Measurements from ENCODE around the gene GIMAP4.
"Not testable (repeated sequence)": the region's sequence is repeated elsewhere in the genome, so short reads cannot be mapped to it uniquely, and the experiment has no call there.

Gene GIMAP4

GRCh38 chr7:150566572-150566971 is 618 bp upstream of the GIMAP4 start:
- Mint-ChIP-seq H3K4me3 (no peak overlapping the region), H3K9me3 (peaks cover 0 to 2% of the 10 kb centered on the region in 2 donors), H3K27ac (no peak overlapping the region), H3K27me3 (peaks cover 0 to 4% of the 10 kb centered on the region in 2 donors), H3K36me3 (no peaks in the 10 kb centered on the region), H3K4me1 (peaks cover 0 to 4% of the 10 kb centered on the region in 2 donors)
- DNase-seq (no peak), ATAC-seq (replicated peaks) (no peak)

- H3K36me3 Mint-ChIP-seq = no peaks in the 10 kb centered on the region
- H3K27ac Mint-ChIP-seq = no peak overlapping the region
- peaks cover 0 to 4% of the 10 kb centered on the region in 2 donors for H3K4me1 Mint-ChIP-seq
- no peak overlapping the region for H3K4me3 Mint-ChIP-seq
- H3K9me3 Mint-ChIP-seq = no peaks in the 10 kb centered on the region
- peaks cover 0 to 4% of the 10 kb centered on the region in 2 donors for H3K27me3 Mint-ChIP-seq
- DNase-seq (no peak), ATAC-seq (replicated peaks) (no peak)
Observed at GRCh38 chr7:150567871-150568301, 696 bp downstream of the GIMAP4 start.

GRCh38 chr7:150568714-150569113 is 1.5 kb downstream of the GIMAP4 start:
- H3K27me3 Mint-ChIP-seq = no peaks in the 10 kb centered on the region
- no peaks in the 10 kb centered on the region for H3K9me3 Mint-ChIP-seq
- no peak overlapping the region for H3K4me3 Mint-ChIP-seq
- no peaks in the 10 kb centered on the region for H3K36me3 Mint-ChIP-seq
- ATAC-seq (replicated peaks) (no peak), DNase-seq (no peak)
- H3K4me1 Mint-ChIP-seq = peaks cover 0 to 4% of the 10 kb centered on the region in 2 donors
- no peak overlapping the region for H3K27ac Mint-ChIP-seq

DNA sequence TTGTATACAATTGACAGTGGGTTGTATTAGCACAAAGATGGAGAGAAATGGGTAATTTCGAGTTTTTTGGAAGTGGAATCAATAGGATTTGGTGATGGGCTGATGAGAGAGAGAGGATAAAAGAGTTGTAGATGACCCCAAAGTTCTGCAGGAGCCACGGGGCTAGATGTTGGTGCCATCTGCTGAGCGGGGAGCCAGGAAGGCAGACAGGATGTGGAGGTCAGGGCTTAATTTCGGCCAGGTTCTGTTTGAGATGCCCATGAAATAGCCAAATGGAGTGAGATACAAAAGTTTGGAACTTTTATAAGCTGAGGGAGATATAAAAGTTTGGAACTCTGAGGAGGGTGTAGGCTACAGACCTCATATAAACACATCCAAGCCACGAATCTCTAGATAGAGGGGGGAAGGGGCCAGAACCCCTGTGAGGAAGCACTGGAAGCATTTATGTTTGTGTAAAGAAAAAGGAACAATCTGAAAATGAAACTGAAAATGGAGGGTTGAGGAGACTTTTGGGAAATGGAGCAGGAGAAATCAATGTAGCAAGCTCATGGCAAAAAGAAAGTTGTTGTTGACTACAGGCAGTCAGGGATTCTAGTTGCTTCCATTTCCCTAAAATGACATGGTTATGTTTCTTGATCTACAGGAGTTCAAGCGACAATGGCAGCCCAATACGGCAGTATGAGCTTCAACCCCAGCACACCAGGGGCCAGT is 2.2 kb downstream of the GIMAP4 start:
- no peak for DNase-seq
- no peaks in the 10 kb centered on the region for H3K27me3 Mint-ChIP-seq
- no peak overlapping the region for H3K27ac Mint-ChIP-seq
- no peak overlapping the region for H3K4me3 Mint-ChIP-seq
- no peak for ATAC-seq (replicated peaks)
- peaks cover 0 to 4% of the 10 kb centered on the region in 2 donors for H3K4me1 Mint-ChIP-seq
- H3K9me3 Mint-ChIP-seq = no peaks in the 10 kb centered on the region
- no peaks in the 10 kb centered on the region for H3K36me3 Mint-ChIP-seq

DNA sequence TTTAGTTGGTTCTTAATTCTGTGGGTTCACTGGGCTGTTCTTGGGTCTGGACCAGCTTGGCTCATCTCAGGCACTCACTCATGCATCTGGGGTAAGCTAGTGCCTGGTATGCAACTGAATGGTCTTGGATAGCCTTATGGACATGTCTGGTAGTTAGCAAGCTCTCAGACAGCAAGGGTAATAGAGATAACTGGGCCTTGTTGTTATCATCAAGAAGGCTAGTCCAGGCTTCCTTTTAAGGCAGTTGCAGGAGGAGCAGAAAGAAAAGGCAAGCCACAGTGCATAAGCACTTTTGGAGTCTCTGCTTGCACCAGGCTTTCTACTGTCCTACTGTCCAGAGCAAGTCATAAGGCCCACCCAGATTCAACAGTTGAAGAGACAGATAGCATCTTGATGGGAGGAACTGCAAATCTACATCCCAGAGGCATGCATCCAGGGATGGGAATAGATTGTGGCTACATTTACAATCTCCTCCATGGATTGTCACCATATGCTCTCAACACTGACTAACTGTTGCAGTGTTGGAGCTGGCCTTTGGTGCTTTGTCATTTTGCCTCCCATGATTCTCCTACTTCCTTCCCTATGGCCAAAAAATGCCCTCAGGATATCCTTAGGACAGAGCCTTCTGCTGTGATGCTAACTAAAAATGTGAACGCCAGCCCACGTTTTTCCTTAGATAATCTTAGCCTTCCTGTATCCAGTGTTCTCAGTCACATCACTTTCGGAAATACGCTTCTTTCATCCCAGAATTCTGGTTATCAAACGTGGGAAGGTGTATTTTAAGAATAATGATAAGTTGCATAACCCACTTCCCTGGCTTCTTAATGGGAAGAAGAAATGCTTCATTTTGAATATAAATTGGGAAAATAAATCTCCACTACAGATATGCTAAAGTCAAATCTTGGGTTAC is 3.6 kb downstream of the GIMAP4 start:
- H3K36me3 Mint-ChIP-seq = no peaks in the 10 kb centered on the region
- peaks cover 0 to 4% of the 10 kb centered on the region in 2 donors for H3K4me1 Mint-ChIP-seq
- ATAC-seq (replicated peaks) (no peak), DNase-seq (no peak)
- H3K27me3 Mint-ChIP-seq = no peaks in the 10 kb centered on the region
- H3K27ac Mint-ChIP-seq = no peak overlapping the region
- H3K4me3 Mint-ChIP-seq = no peak overlapping the region
- no peaks in the 10 kb centered on the region for H3K9me3 Mint-ChIP-seq

DNA sequence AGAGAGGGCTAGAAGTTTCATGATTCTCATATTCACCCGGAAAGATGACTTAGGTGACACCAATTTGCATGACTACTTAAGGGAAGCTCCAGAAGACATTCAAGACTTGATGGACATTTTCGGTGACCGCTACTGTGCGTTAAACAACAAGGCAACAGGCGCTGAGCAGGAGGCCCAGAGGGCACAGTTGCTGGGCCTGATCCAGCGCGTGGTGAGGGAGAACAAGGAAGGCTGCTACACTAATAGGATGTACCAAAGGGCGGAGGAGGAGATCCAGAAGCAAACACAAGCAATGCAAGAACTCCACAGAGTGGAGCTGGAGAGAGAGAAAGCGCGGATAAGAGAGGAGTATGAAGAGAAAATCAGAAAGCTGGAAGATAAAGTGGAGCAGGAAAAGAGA is 5.3 kb downstream of the GIMAP4 start:
- H3K4me1 Mint-ChIP-seq = peaks cover 0 to 2% of the 10 kb centered on the region in 2 donors
- no peaks in the 10 kb centered on the region for H3K36me3 Mint-ChIP-seq
- H3K27ac Mint-ChIP-seq = no peak overlapping the region
- peaks cover 0 to 6% of the 10 kb centered on the region in 2 donors for H3K9me3 Mint-ChIP-seq
- peaks cover 0 to 5% of the 10 kb centered on the region in 2 donors for H3K27me3 Mint-ChIP-seq
- DNase-seq (no peak), ATAC-seq (replicated peaks) (no peak)
- H3K4me3 Mint-ChIP-seq = no peak overlapping the region

DNA sequence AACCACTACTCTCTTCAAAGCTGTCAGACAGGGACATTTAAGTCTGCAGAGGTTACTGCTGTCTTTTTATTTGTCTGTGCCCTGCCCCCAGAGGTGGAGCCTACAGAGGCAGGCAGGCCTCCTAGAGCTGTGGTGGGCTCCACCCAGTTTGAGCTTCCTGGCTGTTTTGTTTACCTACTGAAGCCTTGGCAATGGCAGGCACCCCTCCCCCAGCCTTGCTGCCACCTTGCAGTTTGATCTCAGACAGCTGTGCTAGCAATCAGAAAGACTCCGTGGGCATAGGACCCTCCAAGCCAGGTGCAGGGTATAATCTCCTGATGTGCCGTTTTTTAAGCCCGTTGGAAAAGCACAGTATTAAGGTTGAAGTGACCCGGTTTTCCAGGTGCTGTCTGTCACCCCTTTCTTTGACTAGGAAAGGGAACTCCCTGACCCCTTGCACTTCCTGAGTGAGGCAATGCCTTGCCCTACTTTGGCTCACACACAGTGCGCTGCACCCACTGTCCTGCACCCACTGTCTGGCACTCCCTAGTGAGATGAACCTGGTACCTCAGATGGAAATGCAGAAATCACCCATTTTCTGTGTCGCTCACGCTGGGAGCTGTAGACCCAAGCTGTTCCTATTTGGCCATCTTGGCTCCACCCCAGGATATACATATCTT is 12.9 kb downstream of the GIMAP4 start:
- H3K27ac Mint-ChIP-seq; H3K4me3 Mint-ChIP-seq; H3K4me1 Mint-ChIP-seq; DNase-seq; ATAC-seq (replicated peaks); H3K9me3 Mint-ChIP-seq; H3K36me3 Mint-ChIP-seq: not testable (repeated sequence)
- peaks cover 7 to 13% of the 10 kb centered on the region in 2 donors for H3K27me3 Mint-ChIP-seq

- Mint-ChIP-seq H3K27me3 (peaks cover 7 to 13% of the 10 kb centered on the region in 2 donors), H3K9me3 (peaks cover 0 to 9% of the 10 kb centered on the region in 2 donors), H3K27ac (no peak overlapping the region), H3K4me3 (no peak overlapping the region), H3K4me1 (peaks cover 0 to under 1% of the 10 kb centered on the region in 2 donors), H3K36me3 (no peaks in the 10 kb centered on the region)
- DNase-seq = no peak
- ATAC-seq (replicated peaks) = no peak
Observed at GRCh38 chr7:150580638-150581394, 13.6 kb downstream of the GIMAP4 start.

GRCh38 chr7:150585199-150585598 is 18.0 kb downstream of the GIMAP4 start:
- no peaks in the 10 kb centered on the region for H3K36me3 Mint-ChIP-seq
- peaks cover 3 to 5% of the 10 kb centered on the region in 2 donors for H3K27me3 Mint-ChIP-seq
- peaks cover 7 to 14% of the 10 kb centered on the region in 2 donors for H3K4me1 Mint-ChIP-seq
- H3K9me3 Mint-ChIP-seq = peaks cover 4 to 5% of the 10 kb centered on the region in 2 donors
- ATAC-seq (replicated peaks) (no peak), DNase-seq (no peak)
- H3K4me3 Mint-ChIP-seq = no peak overlapping the region
- no peak overlapping the region for H3K27ac Mint-ChIP-seq

GRCh38 chr7:150586068-150586784 is 19.0 kb downstream of the GIMAP4 start:
- H3K36me3 Mint-ChIP-seq = no peaks in the 10 kb centered on the region
- DNase-seq (no peak), ATAC-seq (replicated peaks) (peak; percentile 63 to 66)
- no peaks in the 10 kb centered on the region for H3K27me3 Mint-ChIP-seq
- no peak overlapping the region for H3K4me3 Mint-ChIP-seq
- H3K27ac Mint-ChIP-seq = no peak overlapping the region
- peaks cover 7 to 14% of the 10 kb centered on the region in 2 donors for H3K4me1 Mint-ChIP-seq
- H3K9me3 Mint-ChIP-seq = peaks cover 3 to 4% of the 10 kb centered on the region in 2 donors

DNA sequence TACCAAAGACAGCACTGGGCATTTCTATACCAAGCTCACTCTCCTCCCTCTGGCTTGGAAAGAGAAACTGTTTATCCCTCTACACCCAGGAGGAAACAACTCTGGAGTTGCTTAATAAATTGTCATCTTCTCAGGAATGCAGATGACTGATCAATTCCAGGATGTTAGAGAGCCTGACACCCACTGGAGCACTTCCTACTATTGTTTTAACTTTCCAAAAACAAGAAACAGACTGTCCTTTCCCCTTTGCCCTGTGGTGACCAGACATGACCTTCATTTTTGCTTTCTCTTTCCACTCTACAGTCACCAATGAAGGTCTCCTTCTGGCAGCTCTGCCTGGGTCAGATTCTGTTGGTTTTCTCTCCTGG is 19.6 kb downstream of the GIMAP4 start:
- Mint-ChIP-seq H3K9me3 (peaks cover 4 to 7% of the 10 kb centered on the region in 2 donors), H3K4me1 (peaks cover 7 to 14% of the 10 kb centered on the region in 2 donors)
- ATAC-seq (replicated peaks) = peak; percentile 49 to 78

DNA sequence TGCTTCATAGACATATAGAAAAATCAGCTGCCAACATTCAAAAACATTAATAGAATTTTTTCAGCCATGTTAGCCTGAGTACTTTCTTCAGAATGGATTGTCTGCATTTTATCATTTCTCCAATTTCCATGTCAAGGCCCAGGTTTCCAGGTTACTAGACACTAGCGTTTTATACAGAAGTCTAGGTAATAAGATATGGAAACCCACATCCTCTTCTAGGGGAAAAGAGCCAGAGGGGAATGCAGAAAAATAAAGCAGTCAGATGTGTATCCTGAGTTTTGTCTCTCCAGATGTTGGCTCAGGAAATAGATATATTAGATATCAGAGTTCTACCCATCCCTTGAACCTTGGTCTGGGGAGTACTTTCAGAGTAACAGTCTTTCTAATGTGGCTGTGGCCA is 20.4 kb downstream of the GIMAP4 start:
- H3K4me3 Mint-ChIP-seq = no peak overlapping the region
- no peak for ATAC-seq (replicated peaks)
- H3K4me1 Mint-ChIP-seq = peaks cover 7 to 14% of the 10 kb centered on the region in 2 donors

More for the DNA sequence above, 19.6 kb downstream of the GIMAP4 start:
- no peaks in the 10 kb centered on the region for H3K27me3 Mint-ChIP-seq
- H3K36me3 Mint-ChIP-seq = no peaks in the 10 kb centered on the region
- no peak overlapping the region for H3K4me3 Mint-ChIP-seq
- DNase-seq = no peak
- H3K27ac Mint-ChIP-seq = no peak overlapping the region

GRCh38 chr7:150594805-150595204 is 27.6 kb downstream of the GIMAP4 start:
- no peak overlapping the region for H3K27ac Mint-ChIP-seq
- DNase-seq = no peak
- ATAC-seq (replicated peaks) = no peak
- H3K4me3 Mint-ChIP-seq = no peak overlapping the region
- H3K9me3 Mint-ChIP-seq = peaks cover 16 to 26% of the 10 kb centered on the region in 2 donors
- no peaks in the 10 kb centered on the region for H3K4me1 Mint-ChIP-seq
- peaks cover 3 to 5% of the 10 kb centered on the region in 2 donors for H3K36me3 Mint-ChIP-seq
- H3K27me3 Mint-ChIP-seq = peaks cover 24 to 25% of the 10 kb centered on the region in 2 donors

More for the DNA sequence above, 20.4 kb downstream of the GIMAP4 start:
- Mint-ChIP-seq H3K9me3 (peaks cover 9 to 13% of the 10 kb centered on the region in 2 donors), H3K27ac (no peak overlapping the region), H3K36me3 (no peaks in the 10 kb centered on the region), H3K27me3 (no peaks in the 10 kb centered on the region)
- DNase-seq = no peak
